ENCODE measurements around the gene H6PD. TPM values are rescaled to one million over a fixed set of nuclear protein-coding genes. Genes with fewer than 3 reads are reported as not detected.
A peak's percentile ranks its signal among the peaks of the same experiment; 100 is the strongest.

Gene H6PD
- total and polyA plus RNA-seq, 2 donors from 2014 or later, result 5.7 to 64.3 TPM

DNA sequence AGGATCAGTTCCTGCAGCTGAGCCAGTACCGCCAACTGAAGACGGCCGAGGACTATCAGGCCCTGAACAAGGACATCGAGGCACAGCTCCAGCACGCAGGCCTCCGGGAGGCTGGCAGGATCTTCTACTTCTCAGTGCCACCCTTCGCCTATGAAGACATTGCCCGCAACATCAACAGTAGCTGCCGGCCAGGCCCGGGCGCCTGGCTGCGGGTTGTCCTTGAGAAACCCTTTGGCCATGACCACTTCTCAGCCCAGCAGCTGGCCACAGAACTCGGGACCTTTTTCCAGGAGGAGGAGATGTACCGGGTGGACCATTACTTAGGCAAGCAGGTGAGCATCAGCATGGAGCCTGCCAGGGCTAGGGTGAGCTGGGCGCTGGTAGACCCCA lies 10.7 kb downstream of the H6PD start:
- no peak for FAIRE-seq
- no peak overlapping the region for H3K4me3 ChIP-seq (ENCODE audit: low read length in 3 of 3)
- peaks cover 0 to 25% (median 17%) of the 10 kb centered on the region in 3 donors for H3K4me1 ChIP-seq (ENCODE audit: control insufficient read depth in 2 of 3, insufficient read depth in 2 of 3, low read depth in 1 of 3, low read length in 3 of 3)
- H3K9ac ChIP-seq (ENCODE audit: low read length in 3 of 3), result no peak overlapping the region
- peak in 1 of 5 donors; percentile 44 for DNase-seq
- H3K36me3 ChIP-seq (ENCODE audit: control insufficient read depth in 2 of 3, insufficient read depth in 3 of 3, low read length in 3 of 3), result peaks cover 0 to 10% (median 5%) of the 10 kb centered on the region in 3 donors
- H3K9me3 ChIP-seq (ENCODE audit: control insufficient read depth in 2 of 3, insufficient read depth in 1 of 3, low read length in 3 of 3), result no peaks in the 10 kb centered on the region
- intact Hi-C loops (cut with DNase I), result no loop called here
- peak overlapping the region in 1 of 2 donors; percentile 55 for H3K27ac ChIP-seq (ENCODE audit: low read depth in 2 of 2, low read length in 2 of 2)
- H3K27me3 ChIP-seq (ENCODE audit: control insufficient read depth, insufficient read depth, low read length), result no peaks in the 10 kb centered on the region
- TF ChIP-seq, protein P1, sequence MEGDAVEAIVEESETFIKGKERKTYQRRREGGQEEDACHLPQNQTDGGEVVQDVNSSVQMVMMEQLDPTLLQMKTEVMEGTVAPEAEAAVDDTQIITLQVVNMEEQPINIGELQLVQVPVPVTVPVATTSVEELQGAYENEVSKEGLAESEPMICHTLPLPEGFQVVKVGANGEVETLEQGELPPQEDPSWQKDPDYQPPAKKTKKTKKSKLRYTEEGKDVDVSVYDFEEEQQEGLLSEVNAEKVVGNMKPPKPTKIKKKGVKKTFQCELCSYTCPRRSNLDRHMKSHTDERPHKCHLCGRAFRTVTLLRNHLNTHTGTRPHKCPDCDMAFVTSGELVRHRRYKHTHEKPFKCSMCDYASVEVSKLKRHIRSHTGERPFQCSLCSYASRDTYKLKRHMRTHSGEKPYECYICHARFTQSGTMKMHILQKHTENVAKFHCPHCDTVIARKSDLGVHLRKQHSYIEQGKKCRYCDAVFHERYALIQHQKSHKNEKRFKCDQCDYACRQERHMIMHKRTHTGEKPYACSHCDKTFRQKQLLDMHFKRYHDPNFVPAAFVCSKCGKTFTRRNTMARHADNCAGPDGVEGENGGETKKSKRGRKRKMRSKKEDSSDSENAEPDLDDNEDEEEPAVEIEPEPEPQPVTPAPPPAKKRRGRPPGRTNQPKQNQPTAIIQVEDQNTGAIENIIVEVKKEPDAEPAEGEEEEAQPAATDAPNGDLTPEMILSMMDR (IDR thresholded peaks at IDR 0.05; ENCODE audit: borderline replicate concordance, extremely low read depth, insufficient read depth), result no peak

DNA sequence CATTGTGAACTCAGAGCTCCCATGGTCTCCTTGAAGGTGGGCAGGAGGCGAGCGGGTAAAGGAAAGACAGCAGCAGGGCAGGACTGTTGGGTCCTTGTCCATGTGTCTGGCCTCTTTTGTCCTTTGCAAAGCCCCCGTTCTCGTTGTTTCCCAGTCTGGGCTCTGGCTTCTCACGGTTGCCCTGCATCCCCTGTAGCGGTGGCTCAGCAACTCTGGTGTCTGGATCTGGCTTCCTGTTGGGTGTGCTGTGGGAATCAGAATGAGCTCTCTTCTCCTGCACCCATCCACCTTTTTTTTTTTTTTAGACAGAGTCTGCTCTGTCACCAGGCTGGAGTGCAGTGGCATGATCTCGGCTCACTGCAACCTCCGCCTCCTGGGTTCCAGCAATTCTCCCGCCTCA lies 11.1 kb downstream of the H6PD start:
- no peaks in the 10 kb centered on the region for H3K9me3 ChIP-seq (ENCODE audit: control insufficient read depth in 2 of 3, insufficient read depth in 1 of 3, low read length in 3 of 3)
- FAIRE-seq, result no peak
- H3K4me3 ChIP-seq (ENCODE audit: low read length in 3 of 3), result no peak overlapping the region
- TF ChIP-seq, protein P1 (IDR thresholded peaks at IDR 0.05; ENCODE audit: borderline replicate concordance, extremely low read depth, insufficient read depth), result no peak
- intact Hi-C loops (cut with DNase I), result no loop called here
- H3K9ac ChIP-seq (ENCODE audit: low read length in 3 of 3), result no peak overlapping the region
- H3K27me3 ChIP-seq (ENCODE audit: control insufficient read depth, insufficient read depth, low read length), result no peaks in the 10 kb centered on the region
- DNase-seq, result no peak
- H3K27ac ChIP-seq (ENCODE audit: low read depth in 2 of 2, low read length in 2 of 2), result no peak overlapping the region
- H3K36me3 ChIP-seq (ENCODE audit: control insufficient read depth in 2 of 3, insufficient read depth in 3 of 3, low read length in 3 of 3), result peaks cover 0 to 10% (median 5%) of the 10 kb centered on the region in 3 donors
- peaks cover 0 to 26% (median 18%) of the 10 kb centered on the region in 3 donors for H3K4me1 ChIP-seq (ENCODE audit: control insufficient read depth in 2 of 3, insufficient read depth in 2 of 3, low read depth in 1 of 3, low read length in 3 of 3)

DNA sequence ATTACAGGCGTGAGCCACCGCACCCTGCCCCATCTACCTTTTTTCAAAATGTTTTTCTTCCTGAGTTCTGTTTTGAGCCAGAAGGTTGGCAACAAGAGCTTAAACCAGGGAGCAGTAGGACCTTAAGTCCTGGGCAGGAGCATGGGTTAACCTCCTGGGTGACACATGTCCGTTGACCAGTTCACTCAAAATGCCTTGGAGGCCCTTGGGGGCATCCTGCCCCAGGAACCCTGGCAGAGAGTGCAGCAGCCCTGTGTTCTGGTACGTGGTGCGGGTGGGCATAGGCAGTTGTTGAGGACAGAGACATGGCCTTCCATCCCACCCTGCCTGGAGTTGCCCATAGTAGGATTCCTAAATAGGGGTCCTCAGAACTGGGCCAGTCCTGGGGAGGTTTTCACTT lies 11.6 kb downstream of the H6PD start:
- H3K4me1 ChIP-seq (ENCODE audit: control insufficient read depth in 2 of 3, insufficient read depth in 2 of 3, low read depth in 1 of 3, low read length in 3 of 3), result peaks cover 0 to 27% (median 24%) of the 10 kb centered on the region in 3 donors

More for the DNA sequence above, 11.6 kb downstream of the H6PD start:
- Histone ChIP-seq H3K9ac (ENCODE audit: low read length in 3 of 3) (no peak overlapping the region), H3K27ac (ENCODE audit: low read depth in 2 of 2, low read length in 2 of 2) (no peak overlapping the region), H3K9me3 (ENCODE audit: control insufficient read depth in 2 of 3, insufficient read depth in 1 of 3, low read length in 3 of 3) (no peaks in the 10 kb centered on the region), H3K27me3 (ENCODE audit: control insufficient read depth, insufficient read depth, low read length) (no peaks in the 10 kb centered on the region), H3K4me3 (ENCODE audit: low read length in 3 of 3) (no peak overlapping the region), H3K36me3 (ENCODE audit: control insufficient read depth in 2 of 3, insufficient read depth in 3 of 3, low read length in 3 of 3) (peaks cover 0 to 10% (median 5%) of the 10 kb centered on the region in 3 donors)
- TF ChIP-seq, protein P1 (IDR thresholded peaks at IDR 0.05; ENCODE audit: borderline replicate concordance, extremely low read depth, insufficient read depth), result no peak
- FAIRE-seq, result no peak
- intact Hi-C loops (cut with DNase I), result no loop called here
- no peak for DNase-seq
